ENCODE results near the gene CD96.

- no peak for TF ChIP-seq CTCF (IDR thresholded peaks at IDR 0.05)
- TF ChIP-seq POLR2A (IDR thresholded peaks at IDR 0.05) = no peak
- no peak for TF ChIP-seq POLR2AphosphoS5 (IDR thresholded peaks at IDR 0.05)
These were observed 63.0 kb downstream of the CD96 start for GRCh38 chr3:111605018-111605417.
